Mammary microvascular endothelial cell (primary cell): ENCODE measurements around the gene RAET1L. TPM values are rescaled to one million over a fixed set of nuclear protein-coding genes. Genes with fewer than 3 reads are reported as not detected.

Experiments used
- total RNA-seq: library from RNA; depleted of rRNA; stranded (reverse); fragments of >200 nt; gene quantifications from 2 replicates; pipeline ENCODE4 v1.2.3, GENCODE V29; 2015

Gene RAET1L, protein sequence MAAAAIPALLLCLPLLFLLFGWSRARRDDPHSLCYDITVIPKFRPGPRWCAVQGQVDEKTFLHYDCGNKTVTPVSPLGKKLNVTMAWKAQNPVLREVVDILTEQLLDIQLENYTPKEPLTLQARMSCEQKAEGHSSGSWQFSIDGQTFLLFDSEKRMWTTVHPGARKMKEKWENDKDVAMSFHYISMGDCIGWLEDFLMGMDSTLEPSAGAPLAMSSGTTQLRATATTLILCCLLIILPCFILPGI
- total RNA-seq = not detected in 2 replicates

DNA sequence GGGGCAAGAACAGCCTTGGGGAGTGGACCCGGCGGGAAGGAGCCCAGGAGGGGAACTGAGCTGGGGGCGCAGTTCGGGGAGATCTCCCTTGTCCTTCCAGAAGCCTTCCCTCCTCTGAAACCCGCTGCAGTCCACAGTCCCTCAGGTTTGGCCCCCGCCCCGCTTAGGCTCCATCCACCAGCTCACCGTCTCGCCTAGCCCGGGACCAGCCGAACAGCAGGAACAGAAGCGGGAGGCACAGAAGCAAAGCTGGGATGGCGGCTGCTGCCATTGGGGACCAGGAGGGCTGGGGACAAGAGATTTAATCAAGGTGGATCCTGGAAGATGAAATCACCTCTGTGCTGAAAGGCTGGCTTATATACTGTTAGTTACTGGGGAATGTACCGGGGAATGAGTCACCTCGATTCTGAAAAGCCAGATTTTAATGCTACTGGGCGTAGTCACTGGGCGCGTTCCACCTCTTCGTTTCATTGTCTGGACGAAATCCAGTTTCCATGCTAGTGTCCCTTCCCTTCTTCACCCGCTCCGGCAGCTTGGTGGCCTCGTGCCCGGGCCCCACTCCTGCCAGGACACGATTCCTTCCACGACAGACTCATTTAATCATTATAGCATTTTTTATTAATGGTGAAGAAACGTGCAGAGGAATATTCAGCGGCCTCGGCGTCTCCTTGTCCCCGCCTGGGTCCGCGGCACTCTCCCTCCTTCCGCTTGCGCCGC, at the start of gene RAET1L:
Gene RAET1L, minus strand, starts transcription at position 332 of the 717 bp plus-strand sequence. Its CDS starts 61 bp downstream, at position 271.

DNA sequence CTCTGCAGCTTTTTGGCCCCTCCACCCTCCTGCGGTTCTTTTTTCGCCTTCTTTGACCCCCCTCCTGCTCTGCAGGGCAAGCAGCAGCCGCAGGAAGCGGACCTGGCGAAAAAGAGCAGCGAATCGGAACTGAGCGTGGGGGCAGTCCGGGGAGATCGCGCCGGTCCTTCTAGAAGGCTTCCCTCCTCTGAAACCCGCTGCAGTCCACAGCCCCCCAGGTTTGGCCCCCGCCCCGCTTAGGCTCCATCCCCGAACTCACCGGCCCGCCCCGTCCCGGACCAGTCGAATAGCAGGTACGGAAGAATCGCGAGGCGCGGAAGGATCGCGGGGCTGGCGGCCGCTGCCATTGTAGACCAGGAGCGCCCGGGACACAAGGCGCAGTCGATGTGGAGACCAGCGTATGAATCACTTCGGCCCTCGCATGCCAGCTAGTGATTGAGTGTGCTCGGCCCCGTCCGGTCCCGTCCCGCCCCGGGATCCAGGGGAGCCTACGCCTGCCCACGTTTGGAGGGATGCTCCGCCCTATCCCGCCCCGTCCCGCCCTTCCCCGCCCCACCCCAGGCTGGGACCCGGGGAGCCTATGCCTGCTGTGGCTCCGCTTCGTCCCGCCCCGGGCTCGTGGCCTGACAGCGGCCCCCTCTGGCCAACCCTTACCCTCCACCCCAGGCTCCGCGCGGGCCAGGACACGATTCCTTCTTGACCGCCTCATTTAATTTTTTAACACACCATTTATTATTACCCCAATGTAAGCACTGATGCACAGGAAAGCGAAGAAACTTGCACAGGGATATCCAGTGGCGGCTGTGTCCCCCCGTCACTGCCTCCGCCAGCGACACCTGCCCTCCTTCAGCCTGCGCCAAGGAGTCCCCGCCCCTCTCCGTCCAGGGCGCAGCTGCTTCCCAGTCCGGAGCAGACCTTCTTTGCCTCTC, 43.7 kb upstream of the RAET1L start, which contains the start of gene ULBP3:
Gene ULBP3, minus strand, starts transcription at position 402 of the 929 bp plus-strand sequence. Its CDS starts 55 bp downstream, at position 347.

Other genes with a start within 250 kb of the RAET1L start
- gene LRP11, start 161.2 kb downstream of the RAET1L start, total RNA-seq = 17.5 and 18.4 TPM in 2 replicates
- 0.80 and 0.94 TPM in 2 replicates for gene RAET1E, start 127.4 kb downstream of the RAET1L start, total RNA-seq
- 0.27 and 0.34 TPM in 2 replicates for gene RAET1G, start 102.4 kb downstream of the RAET1L start, total RNA-seq
- 19.0 and 21.4 TPM in 2 replicates for gene ULBP2, start 83.5 kb downstream of the RAET1L start, total RNA-seq
- 0.87 and 0.94 TPM in 2 replicates for gene ULBP1, start 61.6 kb downstream of the RAET1L start, total RNA-seq
- 9.7 and 12.5 TPM in 2 replicates for gene ULBP3, start 43.6 kb upstream of the RAET1L start, total RNA-seq
- gene PPP1R14C, start 117.5 kb upstream of the RAET1L start, total RNA-seq = not detected in 2 replicates